ENCODE measurements around the gene MAGI2. TPM values are rescaled to one million over a fixed set of nuclear protein-coding genes. Genes with fewer than 3 reads are reported as not detected.

Gene MAGI2
- total and polyA plus RNA-seq, 2 donors from 2014 or later: 4.4 to 9.0 TPM

GRCh38 chr7:78261302-78261701, 1192.2 kb downstream of the MAGI2 start:
- Histone ChIP-seq H3K9me3 (ENCODE audit: control insufficient read depth in 2 of 3, insufficient read depth in 1 of 3, low read length in 3 of 3) (no peaks in the 10 kb centered on the region), H3K27ac (ENCODE audit: low read depth in 2 of 2, low read length in 2 of 2) (no peak overlapping the region), H3K27me3 (ENCODE audit: control insufficient read depth, insufficient read depth, low read length) (no peaks in the 10 kb centered on the region), H3K36me3 (ENCODE audit: control insufficient read depth in 2 of 3, insufficient read depth in 3 of 3, low read length in 3 of 3) (no peaks in the 10 kb centered on the region), H3K9ac (ENCODE audit: low read length in 3 of 3) (no peak overlapping the region), H3K4me1 (ENCODE audit: control insufficient read depth in 2 of 3, insufficient read depth in 2 of 3, low read depth in 1 of 3, low read length in 3 of 3) (no peaks in the 10 kb centered on the region), H3K4me3 (ENCODE audit: low read length in 3 of 3) (no peak overlapping the region)
- no peak for TF ChIP-seq CTCF (IDR thresholded peaks at IDR 0.05; ENCODE audit: borderline replicate concordance, extremely low read depth, insufficient read depth)
- FAIRE-seq (no peak), DNase-seq (no peak)
- intact Hi-C loops (cut with DNase I): no loop called here

GRCh38 chr7:78260826-78261225, 1192.6 kb downstream of the MAGI2 start:
- Histone ChIP-seq H3K4me1 (ENCODE audit: control insufficient read depth in 2 of 3, insufficient read depth in 2 of 3, low read depth in 1 of 3, low read length in 3 of 3) (no peaks in the 10 kb centered on the region), H3K9ac (ENCODE audit: low read length in 3 of 3) (no peak overlapping the region), H3K4me3 (ENCODE audit: low read length in 3 of 3) (no peak overlapping the region), H3K36me3 (ENCODE audit: control insufficient read depth in 2 of 3, insufficient read depth in 3 of 3, low read length in 3 of 3) (no peaks in the 10 kb centered on the region), H3K27ac (ENCODE audit: low read depth in 2 of 2, low read length in 2 of 2) (no peak overlapping the region), H3K27me3 (ENCODE audit: control insufficient read depth, insufficient read depth, low read length) (no peaks in the 10 kb centered on the region), H3K9me3 (ENCODE audit: control insufficient read depth in 2 of 3, insufficient read depth in 1 of 3, low read length in 3 of 3) (no peaks in the 10 kb centered on the region)
- no peak for FAIRE-seq
- TF ChIP-seq CTCF (IDR thresholded peaks at IDR 0.05; ENCODE audit: borderline replicate concordance, extremely low read depth, insufficient read depth): no peak
- DNase-seq: no peak
- intact Hi-C loops (cut with DNase I): no loop called here

GRCh38 chr7:78254726-78255055, 1198.8 kb downstream of the MAGI2 start:
- no peaks in the 10 kb centered on the region for H3K36me3 ChIP-seq (ENCODE audit: control insufficient read depth in 2 of 3, insufficient read depth in 3 of 3, low read length in 3 of 3)
- no peak overlapping the region for H3K9ac ChIP-seq (ENCODE audit: low read length in 3 of 3)
- H3K27me3 ChIP-seq (ENCODE audit: control insufficient read depth, insufficient read depth, low read length): no peaks in the 10 kb centered on the region
- H3K4me3 ChIP-seq (ENCODE audit: low read length in 3 of 3): no peak overlapping the region
- DNase-seq: no peak
- no peak for FAIRE-seq
- intact Hi-C loops (cut with DNase I): no loop called here
- no peaks in the 10 kb centered on the region for H3K9me3 ChIP-seq (ENCODE audit: control insufficient read depth in 2 of 3, insufficient read depth in 1 of 3, low read length in 3 of 3)
- no peak for TF ChIP-seq CTCF (IDR thresholded peaks at IDR 0.05; ENCODE audit: borderline replicate concordance, extremely low read depth, insufficient read depth)
- no peaks in the 10 kb centered on the region for H3K4me1 ChIP-seq (ENCODE audit: control insufficient read depth in 2 of 3, insufficient read depth in 2 of 3, low read depth in 1 of 3, low read length in 3 of 3)
- H3K27ac ChIP-seq (ENCODE audit: low read depth in 2 of 2, low read length in 2 of 2): no peak overlapping the region
